OCI-LY7 (cell line): ENCODE results near the gene BTG4.

ENCODE experiments used
- CTCF ChIP-seq: fragments of 200-600 bp; sonication (generic); conservative IDR thresholded peaks from 2 replicates; pipeline ENCODE4 v1.5.1; 2014; ENCODE audit warnings: mild to moderate bottlenecking, antibody characterized with exemption, low read length, moderate library complexity, mixed read lengths
- EZH2phosphoT487 ChIP-seq: fragments of 200-600 bp; sonication (generic); IDR thresholded peaks from 2 replicates; pipeline ENCODE4 v1.6.1; 2018; ENCODE audit warnings: low read depth, borderline replicate concordance, mild to moderate bottlenecking, mixed run types, antibody characterized with exemption, low read length, moderate library complexity, mixed read lengths

- no peak for TF ChIP-seq CTCF
- TF ChIP-seq EZH2phosphoT487 = no peak
These were observed 52.5 kb downstream of the BTG4 start for GRCh38 chr11:111459506-111460270.
